Effector memory CD8-positive, alpha-beta T cell (primary cell): ENCODE results near the gene GATAD2B.

Experiments used
- ATAC-seq: fragments of 150-1000 bp; cut with Tn5 transposase; replicated peaks from 2 replicates; pipeline ENCODE4 v1.10.0; 2021; ENCODE audit warnings: mild to moderate bottlenecking, moderate library complexity
- DNase-seq, 3 experiments: peaks; one replicate each; pipeline ENCODE4 v3.0.0; 2021
- H3K27ac Mint-ChIP-seq, 2 donors: one replicate each; pipeline ENCODE4 v1.8.0; 2022; ENCODE audit warnings: mild to moderate bottlenecking in 2 of 2, mixed read lengths in 2 of 2, moderate library complexity in 2 of 2
- H3K27me3 Mint-ChIP-seq, 2 donors: one replicate each; pipeline ENCODE4 v1.8.0; 2022; ENCODE audit warnings: mixed read lengths in 2 of 2
- H3K36me3 Mint-ChIP-seq: one replicate; pipeline ENCODE4 v1.8.0; 2022; ENCODE audit warnings: mild to moderate bottlenecking, moderate library complexity, mixed read lengths; ENCODE audit not compliant: insufficient read depth
- H3K4me1 Mint-ChIP-seq, 2 donors: one replicate each; pipeline ENCODE4 v1.8.0; 2022; ENCODE audit warnings: low read depth in 2 of 2, mixed read lengths in 2 of 2
- H3K4me3 Mint-ChIP-seq, 2 donors: one replicate each; pipeline ENCODE4 v1.8.0; 2022; ENCODE audit warnings: mild to moderate bottlenecking in 2 of 2, mixed read lengths in 2 of 2, moderate library complexity in 2 of 2
- H3K9me3 Mint-ChIP-seq, 2 donors: one replicate each; pipeline ENCODE4 v1.8.0; 2022; ENCODE audit warnings: mixed read lengths in 2 of 2

The GATAD2B gene

DNA sequence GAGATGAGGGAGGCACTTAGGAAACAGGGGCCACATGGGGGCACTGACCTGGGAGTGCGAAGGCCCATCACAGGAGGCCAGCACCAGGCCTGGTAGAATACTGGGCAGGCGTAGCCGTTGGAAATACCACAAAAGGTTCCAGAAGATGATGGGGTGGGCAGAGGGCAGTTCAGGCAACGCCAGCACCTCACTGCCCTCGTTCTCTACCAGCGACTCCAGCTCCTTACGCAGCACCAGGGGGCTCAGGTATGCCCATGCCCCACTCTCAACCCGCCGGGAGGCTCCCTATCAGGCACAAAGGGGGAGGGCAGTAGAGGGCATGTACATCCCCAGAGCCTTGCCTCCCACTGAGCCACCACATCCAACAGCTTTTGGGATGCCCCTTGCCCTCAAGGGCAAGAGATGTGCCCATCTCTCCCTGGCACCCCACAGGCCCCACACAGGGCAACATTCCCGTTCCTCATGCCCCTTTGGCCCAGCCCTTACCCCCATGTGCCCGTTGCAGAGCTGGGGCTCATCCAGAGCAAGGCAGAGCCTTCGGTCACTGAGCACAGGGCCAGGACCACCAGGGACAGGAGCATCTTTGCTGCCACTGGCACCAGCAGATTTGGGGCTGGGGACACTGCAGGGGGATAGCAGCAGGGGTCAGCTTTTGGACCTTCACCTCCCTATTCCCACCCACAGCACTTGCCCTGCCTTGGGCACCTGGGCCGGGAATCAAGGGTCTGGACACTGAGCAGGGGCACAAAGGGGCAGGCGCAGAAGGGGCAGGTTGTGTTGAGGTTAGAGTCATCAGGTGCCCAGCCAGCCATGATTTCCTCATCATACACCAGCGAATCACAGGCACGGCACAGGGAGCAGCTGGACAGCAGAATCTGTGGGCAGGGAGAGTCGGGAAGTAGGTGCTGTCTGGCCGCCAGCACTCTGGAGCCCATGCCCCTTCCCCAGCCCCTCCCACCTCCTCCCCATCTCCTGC, 9.7 kb upstream of the GATAD2B start:
- H3K4me3 Mint-ChIP-seq, result no peak overlapping the region
- no peaks in the 10 kb centered on the region for H3K27me3 Mint-ChIP-seq
- no peaks in the 10 kb centered on the region for H3K9me3 Mint-ChIP-seq
- H3K27ac Mint-ChIP-seq, result peak overlapping the region in 1 of 2 donors; percentile 41
- no peak for DNase-seq
- H3K4me1 Mint-ChIP-seq, result peaks cover 14 to 15% of the 10 kb centered on the region in 2 donors
- peaks cover 70% of the 10 kb centered on the region for H3K36me3 Mint-ChIP-seq
- ATAC-seq, result no peak

DNA sequence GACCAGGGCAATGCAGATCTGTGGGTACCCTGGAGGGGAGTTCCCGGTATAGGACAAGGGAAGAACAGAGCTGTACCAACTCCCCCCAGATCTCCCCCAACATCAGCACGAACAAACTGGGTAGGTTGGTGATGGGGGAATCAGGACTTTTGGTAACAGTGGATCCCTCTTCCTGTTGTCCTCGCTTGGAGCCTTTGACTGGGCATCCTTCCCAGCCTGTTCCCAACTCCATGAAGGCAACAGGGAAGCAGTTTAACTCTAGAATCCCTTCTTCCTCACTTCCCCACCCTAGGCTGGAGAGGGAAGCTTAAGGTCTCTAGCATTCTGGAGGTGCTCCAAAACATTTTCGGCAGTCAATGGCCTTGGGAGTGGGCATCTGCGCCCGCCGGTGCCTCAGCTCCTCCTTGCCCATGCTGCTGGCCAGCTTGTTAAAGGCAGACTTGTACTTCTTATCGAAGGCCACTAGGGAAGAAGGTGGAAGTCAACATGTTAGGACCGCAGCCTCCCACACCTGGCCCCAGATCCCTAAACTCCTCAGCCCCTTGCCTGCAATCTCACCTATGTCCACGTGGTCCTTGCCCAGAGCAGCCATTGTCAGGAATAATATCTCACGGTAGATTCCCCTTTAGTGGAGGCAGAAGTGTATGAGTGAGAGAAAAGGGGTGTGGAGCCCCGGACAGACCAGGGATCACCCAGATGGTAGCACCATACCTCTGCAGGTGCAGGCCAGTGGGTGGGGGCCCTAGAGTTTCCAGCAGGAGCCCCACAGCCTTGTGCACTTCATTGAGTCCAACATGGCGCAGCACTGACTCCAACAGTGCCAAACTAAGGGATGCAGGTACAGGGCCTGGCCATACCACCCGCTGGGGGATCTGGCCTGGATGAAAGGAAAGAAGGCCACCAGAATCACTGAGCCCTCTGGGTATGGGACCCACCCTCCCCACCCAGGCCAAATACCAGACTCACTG, 7.5 kb upstream of the GATAD2B start:
- peak overlapping the region; percentile 28 to 53 for H3K27ac Mint-ChIP-seq
- H3K27me3 Mint-ChIP-seq, result no peaks in the 10 kb centered on the region
- H3K4me1 Mint-ChIP-seq, result peaks cover 11 to 14% of the 10 kb centered on the region in 2 donors
- no peak for ATAC-seq
- H3K9me3 Mint-ChIP-seq, result no peaks in the 10 kb centered on the region
- DNase-seq, result no peak
- no peak overlapping the region for H3K4me3 Mint-ChIP-seq
- peaks cover 51% of the 10 kb centered on the region for H3K36me3 Mint-ChIP-seq

DNA sequence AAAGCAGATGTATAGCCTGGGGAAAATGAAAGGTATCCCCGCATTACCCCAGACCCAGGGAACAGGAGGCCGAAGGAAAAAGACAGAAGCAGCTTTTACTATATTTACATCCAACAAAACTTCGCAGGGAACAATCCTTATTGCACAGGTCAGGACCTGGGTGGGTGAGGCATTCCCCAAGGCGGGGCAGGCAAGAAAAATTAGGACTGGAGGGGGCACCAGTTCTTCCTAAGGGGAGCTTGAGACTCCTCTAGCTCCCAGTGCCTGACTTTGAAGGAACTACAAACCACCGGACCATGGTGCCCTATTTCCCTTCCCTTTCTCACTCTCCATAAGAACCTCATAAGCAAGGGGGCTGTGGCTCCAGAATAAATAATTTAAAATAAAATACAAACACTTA, 6.7 kb upstream of the GATAD2B start:
- H3K27me3 Mint-ChIP-seq, result no peaks in the 10 kb centered on the region
- no peak overlapping the region for H3K4me3 Mint-ChIP-seq
- peak overlapping the region; percentile 76 to 78 for H3K27ac Mint-ChIP-seq
- no peaks in the 10 kb centered on the region for H3K9me3 Mint-ChIP-seq
- ATAC-seq (no peak), DNase-seq (no peak)
- H3K4me1 Mint-ChIP-seq, result peaks cover 11 to 14% of the 10 kb centered on the region in 2 donors
- H3K36me3 Mint-ChIP-seq, result peaks cover 44% of the 10 kb centered on the region

DNA sequence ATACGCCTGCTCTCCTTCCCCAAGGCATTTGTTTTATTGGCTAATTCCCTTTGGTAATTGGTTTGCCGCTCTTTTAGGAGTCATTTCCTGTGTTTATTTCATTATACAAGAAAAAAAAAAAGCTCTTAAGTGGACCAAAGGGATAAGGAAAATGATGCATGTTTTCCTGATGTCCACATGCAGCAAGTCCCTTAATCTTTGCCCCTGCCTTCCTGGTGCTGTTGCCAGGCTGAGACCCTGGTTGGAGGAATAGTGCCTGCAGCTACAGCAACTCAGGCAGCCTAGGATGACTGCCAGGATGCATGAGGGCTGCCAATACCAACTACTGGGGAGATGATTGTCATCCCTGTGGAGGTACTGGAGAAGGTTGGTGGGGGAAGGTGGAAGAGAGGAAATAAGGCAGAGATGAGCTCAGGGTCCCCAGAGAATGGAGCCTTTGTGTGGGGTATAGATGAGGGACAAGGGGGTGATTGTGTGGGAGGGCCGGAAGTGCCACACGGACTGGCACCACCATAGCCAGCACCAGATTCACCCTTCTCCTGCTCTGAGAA, 6.1 kb upstream of the GATAD2B start:
- H3K9me3 Mint-ChIP-seq, result no peaks in the 10 kb centered on the region
- no peak overlapping the region for H3K4me3 Mint-ChIP-seq
- H3K4me1 Mint-ChIP-seq, result peaks cover 11 to 15% of the 10 kb centered on the region in 2 donors
- H3K27me3 Mint-ChIP-seq, result no peaks in the 10 kb centered on the region
- DNase-seq (no peak), ATAC-seq (no peak)
- H3K27ac Mint-ChIP-seq, result peak overlapping the region; percentile 76 to 78
- H3K36me3 Mint-ChIP-seq, result peaks cover 40% of the 10 kb centered on the region

DNA sequence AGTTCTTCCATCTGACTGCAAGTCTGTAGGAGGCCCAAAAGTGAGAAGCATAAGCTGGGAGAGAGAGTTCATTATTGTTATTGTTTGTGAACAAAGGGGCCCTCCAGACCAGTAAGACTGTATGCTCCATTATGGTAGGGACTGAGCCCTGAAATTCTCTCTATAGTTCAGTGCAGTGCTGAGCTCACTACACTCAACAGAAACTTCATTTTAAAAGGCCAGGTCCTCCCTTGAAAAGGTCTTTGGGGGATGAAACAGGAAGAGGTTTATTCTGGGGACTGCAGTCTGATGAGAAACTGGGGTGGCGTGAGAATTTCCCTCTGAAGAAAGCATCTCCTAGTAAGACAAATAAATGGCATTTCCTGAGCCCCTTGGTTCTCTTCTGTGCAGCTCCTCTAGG, 5.5 kb upstream of the GATAD2B start:
- no peak overlapping the region for H3K4me3 Mint-ChIP-seq
- peaks cover 39% of the 10 kb centered on the region for H3K36me3 Mint-ChIP-seq
- no peak for ATAC-seq
- no peak for DNase-seq
- H3K9me3 Mint-ChIP-seq, result no peaks in the 10 kb centered on the region
- no peaks in the 10 kb centered on the region for H3K27me3 Mint-ChIP-seq
- peaks cover 16 to 21% of the 10 kb centered on the region in 2 donors for H3K4me1 Mint-ChIP-seq
- peak overlapping the region; percentile 76 to 79 for H3K27ac Mint-ChIP-seq

DNA sequence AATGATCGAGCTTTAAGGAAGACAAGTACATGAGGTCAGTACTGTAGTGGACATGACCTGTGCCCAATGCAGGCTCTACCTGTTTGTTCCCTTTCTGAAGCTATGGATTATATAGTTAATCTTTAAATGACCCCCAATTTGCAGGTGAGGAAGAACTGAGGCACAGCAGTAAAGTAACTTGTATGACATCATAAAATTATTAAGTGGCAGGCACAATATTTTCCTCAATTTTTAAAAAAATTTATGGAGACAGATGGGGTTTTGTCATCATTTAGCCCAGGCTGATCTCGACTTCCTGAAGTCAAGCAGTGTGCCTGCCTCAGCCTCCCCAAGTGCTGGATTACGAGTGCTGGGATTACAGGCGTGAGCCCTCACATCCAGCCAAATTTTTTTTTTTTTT, 3.6 kb upstream of the GATAD2B start:
- H3K4me3 Mint-ChIP-seq, result no peak overlapping the region
- H3K9me3 Mint-ChIP-seq, result no peaks in the 10 kb centered on the region
- no peaks in the 10 kb centered on the region for H3K27me3 Mint-ChIP-seq
- H3K36me3 Mint-ChIP-seq, result peaks cover 43% of the 10 kb centered on the region
- peaks cover 17 to 31% of the 10 kb centered on the region in 2 donors for H3K4me1 Mint-ChIP-seq
- no peak overlapping the region for H3K27ac Mint-ChIP-seq
- no peak for DNase-seq
- ATAC-seq, result no peak

DNA sequence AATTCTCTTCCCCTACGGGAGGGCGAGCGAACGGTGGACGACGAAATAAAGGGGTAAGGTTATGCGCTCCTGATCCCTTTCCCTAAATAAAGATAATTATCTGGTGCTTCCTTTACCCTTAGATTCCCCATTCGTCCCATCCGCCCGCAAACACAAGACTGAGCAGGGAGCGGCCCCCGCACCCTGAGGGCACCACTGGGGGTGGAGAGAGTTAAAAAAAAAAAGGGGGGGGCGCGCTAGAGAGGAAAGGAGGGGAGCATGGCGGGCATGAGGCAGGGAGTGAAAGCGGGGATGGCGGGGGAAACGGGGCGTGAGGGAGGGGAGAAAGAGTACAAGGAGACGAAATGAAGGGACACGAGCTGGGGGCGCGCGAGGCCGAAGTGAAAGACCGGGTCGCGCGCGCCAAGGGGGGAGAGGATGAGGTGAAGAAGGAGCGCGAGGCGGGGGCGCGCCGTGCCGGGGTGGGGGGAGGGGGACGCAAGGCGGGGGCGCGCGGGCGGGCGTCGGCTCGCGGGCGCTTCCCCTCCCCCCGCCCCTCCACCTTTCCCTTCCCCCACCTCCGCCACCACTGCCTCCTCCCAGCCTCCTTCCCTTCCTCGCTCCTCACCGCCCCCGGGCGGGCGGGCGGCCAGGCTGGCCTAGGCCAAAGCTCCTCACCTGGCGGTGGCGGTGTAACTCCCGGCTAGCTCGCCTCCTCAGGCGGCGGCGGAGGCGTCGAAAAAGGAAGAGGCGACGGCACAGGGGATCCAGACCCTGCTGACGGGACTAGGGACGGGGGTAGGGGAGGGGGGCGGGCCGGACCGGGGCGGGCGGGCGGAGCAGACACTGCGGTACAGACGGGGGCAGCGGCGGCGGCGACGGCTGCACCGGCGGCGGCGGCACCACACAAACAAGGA, 448 bp downstream of the GATAD2B start:
- Mint-ChIP-seq H3K27ac (peak overlapping the region; percentile 99), H3K4me1 (peaks cover 28 to 58% of the 10 kb centered on the region in 2 donors), H3K9me3 (no peaks in the 10 kb centered on the region)

DNA sequence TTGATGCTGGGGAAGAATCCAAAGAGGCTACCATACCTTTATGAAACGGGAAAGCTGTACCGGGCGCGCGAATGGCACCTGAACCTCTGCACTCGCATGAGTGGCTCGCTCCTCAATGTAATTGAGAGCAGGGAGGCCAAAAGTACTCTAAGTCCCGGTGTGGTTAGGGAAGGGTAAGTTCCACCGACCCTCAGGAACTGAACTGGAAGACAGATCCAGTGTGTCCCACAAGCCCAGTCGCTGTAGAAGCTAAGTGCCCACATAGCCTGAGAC, 1.0 kb downstream of the GATAD2B start:
- Mint-ChIP-seq H3K36me3 (peaks cover 31% of the 10 kb centered on the region), H3K27ac (peak overlapping the region; percentile 99), H3K4me1 (peaks cover 28 to 59% of the 10 kb centered on the region in 2 donors), H3K9me3 (no peaks in the 10 kb centered on the region), H3K4me3 (peak overlapping the region; percentile 95 to 97), H3K27me3 (no peaks in the 10 kb centered on the region)
- DNase-seq, result peak in 1 of 3 experiments; percentile 13
- ATAC-seq, result no peak

More for the DNA sequence above, 448 bp downstream of the GATAD2B start:
- peak in 2 of 3 experiments; percentile 30 to 35 for DNase-seq
- peak; percentile 1 for ATAC-seq
- Mint-ChIP-seq H3K36me3 (peaks cover 30% of the 10 kb centered on the region), H3K27me3 (no peaks in the 10 kb centered on the region), H3K4me3 (peak overlapping the region; percentile 95 to 97)

DNA sequence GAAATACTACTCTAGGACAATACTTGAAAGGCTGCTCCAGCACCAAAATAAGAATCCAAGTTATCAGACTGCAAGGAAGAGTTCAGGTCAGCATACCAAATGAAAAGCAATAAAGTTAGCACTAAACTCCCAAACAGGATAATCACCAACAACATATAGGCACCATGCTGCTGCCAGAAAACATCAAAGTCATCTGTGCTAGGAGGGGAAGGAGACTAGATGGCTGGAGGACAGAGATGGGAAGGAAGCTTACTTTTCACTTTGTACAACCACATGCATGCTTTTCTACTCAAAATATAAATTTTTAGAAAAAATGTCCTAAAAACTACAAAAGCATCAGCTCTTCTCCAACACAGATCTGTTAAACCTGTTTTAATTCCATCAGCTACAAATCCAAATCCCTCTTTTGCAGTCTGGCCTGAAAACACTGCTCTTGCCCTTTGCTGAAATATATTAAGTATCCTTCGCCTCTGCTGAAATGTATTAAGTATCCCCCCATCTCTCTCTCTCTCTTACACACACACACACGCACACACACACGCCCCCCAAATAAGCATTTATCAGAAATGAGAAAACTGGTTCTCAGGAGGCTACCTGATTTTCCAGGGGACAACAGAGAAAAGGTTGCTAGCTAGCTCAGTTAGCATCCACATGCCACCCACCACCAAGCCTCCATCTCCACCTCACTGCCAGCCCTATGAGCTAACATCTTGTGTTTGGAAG, 1.5 kb downstream of the GATAD2B start:
- peaks cover 31% of the 10 kb centered on the region for H3K36me3 Mint-ChIP-seq

DNA sequence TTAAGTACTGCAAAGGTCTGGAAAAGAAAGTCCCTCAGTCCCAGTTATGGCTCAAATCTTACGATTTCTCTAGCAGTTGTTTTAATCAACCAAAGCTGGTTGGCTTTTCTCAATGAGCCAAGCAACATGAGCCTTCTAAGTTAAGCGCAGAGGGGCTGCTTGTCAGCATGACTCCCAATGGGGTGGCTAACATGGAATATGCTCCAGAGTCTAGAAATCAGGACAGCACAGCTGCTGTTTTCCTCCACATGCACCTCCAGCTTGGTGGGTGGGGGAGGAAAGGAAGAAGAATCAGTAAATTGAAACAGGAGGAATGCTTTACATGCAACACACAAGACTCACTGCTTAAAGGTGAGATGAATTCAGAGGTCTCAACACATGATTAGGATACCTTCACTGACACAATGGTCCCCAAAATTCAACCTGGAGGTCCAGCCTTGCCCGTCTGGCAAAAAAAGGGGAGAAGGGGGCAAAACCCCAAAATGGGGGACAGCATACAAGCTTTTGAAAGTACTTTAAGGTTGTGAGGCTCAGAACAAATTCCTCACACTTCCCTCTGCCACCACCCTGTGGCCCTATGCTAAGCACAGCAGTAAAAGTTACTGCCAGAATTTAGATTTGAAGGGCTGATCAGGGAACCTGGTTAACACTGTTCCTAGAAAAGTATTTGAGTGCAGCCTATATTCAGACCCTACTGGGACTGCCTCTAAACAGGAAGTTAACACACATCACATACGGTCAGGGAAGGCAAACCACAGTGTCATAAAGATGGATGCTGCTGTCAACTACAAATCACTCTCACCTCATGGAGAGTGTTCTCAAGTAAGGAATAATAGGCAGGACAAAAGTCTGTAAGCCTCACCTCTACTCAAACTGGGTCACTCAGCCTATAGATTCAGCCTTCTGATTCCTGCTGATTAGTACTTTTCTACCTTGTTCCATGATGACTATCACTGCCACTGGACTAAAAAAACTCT, 2.6 kb downstream of the GATAD2B start:
- no peaks in the 10 kb centered on the region for H3K9me3 Mint-ChIP-seq
- peak; percentile 9 for ATAC-seq
- peak in 1 of 3 experiments; percentile 19 for DNase-seq
- peaks cover 32 to 63% of the 10 kb centered on the region in 2 donors for H3K4me1 Mint-ChIP-seq
- peaks cover 35% of the 10 kb centered on the region for H3K36me3 Mint-ChIP-seq
- H3K4me3 Mint-ChIP-seq, result peak overlapping the region; percentile 95 to 97
- no peaks in the 10 kb centered on the region for H3K27me3 Mint-ChIP-seq
- peak overlapping the region; percentile 99 for H3K27ac Mint-ChIP-seq

More for the DNA sequence above, 1.5 kb downstream of the GATAD2B start:
- H3K4me1 Mint-ChIP-seq, result peaks cover 29 to 61% of the 10 kb centered on the region in 2 donors
- ATAC-seq (no peak), DNase-seq (no peak)
- peak overlapping the region; percentile 95 to 97 for H3K4me3 Mint-ChIP-seq
- no peaks in the 10 kb centered on the region for H3K27me3 Mint-ChIP-seq
- H3K27ac Mint-ChIP-seq, result peak overlapping the region; percentile 99
- H3K9me3 Mint-ChIP-seq, result no peaks in the 10 kb centered on the region

DNA sequence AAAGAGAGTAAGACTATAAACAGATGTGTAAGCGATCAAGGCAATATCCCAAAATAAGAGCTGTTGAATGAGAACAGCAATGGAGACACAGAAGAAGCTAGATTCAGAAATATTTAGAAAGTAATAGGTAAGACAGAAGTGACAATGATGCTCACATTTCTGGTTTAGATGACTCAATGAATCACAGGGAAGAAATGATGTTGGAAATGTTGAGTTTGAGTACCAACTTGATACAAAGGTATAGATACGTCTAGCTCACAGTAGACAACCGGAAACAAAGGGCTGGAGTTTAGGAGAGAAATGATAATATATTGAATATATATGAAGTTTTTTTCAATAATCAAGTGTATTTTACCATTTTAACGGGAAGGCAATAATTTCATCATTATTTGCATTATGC, 6.5 kb downstream of the GATAD2B start:
- H3K4me1 Mint-ChIP-seq, result peaks cover 33 to 64% of the 10 kb centered on the region in 2 donors
- ATAC-seq (no peak), DNase-seq (no peak)
- H3K27ac Mint-ChIP-seq, result peak overlapping the region in 1 of 2 donors; percentile 74
- no peaks in the 10 kb centered on the region for H3K27me3 Mint-ChIP-seq
- peaks cover 21% of the 10 kb centered on the region for H3K36me3 Mint-ChIP-seq
- H3K4me3 Mint-ChIP-seq, result no peak overlapping the region
- H3K9me3 Mint-ChIP-seq, result no peaks in the 10 kb centered on the region
